Natural killer cell (primary cell): Measurements from ENCODE around the gene INTS1. TPM values are rescaled to one million over a fixed set of nuclear protein-coding genes. Genes with fewer than 3 reads are reported as not detected.
"Not testable (repeated sequence)": the region's sequence is repeated elsewhere in the genome, so short reads cannot be mapped to it uniquely, and the experiment has no call there.

Source experiments
- ATAC-seq, 3 donors: fragments of 150-1000 bp in 2 of 3; fragments of 200-7000 bp in 1 of 3; cut with Tn5 transposase; 1 replicate in 1 of 3; 2 replicates in 2 of 3; pipeline ENCODE4 v1.10.0; 2021; ENCODE audit warnings: mild to moderate bottlenecking in 2 of 3, moderate library complexity in 2 of 3
- DNase-seq, 2 donors: peaks; one replicate each; pipeline versions ENCODE4 v3.0.0 to v3.0.0-alpha.2; 2013 to 2021; ENCODE audit warnings: mixed read lengths in 1 of 2
- H3K27ac ChIP-seq: one replicate; pipeline ENCODE4 v1.5.1; 2013; ENCODE audit warnings: mild to moderate bottlenecking, low read length
- H3K27me3 ChIP-seq: one replicate; pipeline ENCODE4 v1.6.1; 2013; ENCODE audit warnings: low read length; ENCODE audit not compliant: control insufficient read depth, insufficient read depth
- H3K36me3 ChIP-seq: one replicate; pipeline ENCODE4 v1.6.1; 2013; ENCODE audit warnings: low read length; ENCODE audit not compliant: control insufficient read depth, insufficient read depth
- H3K4me1 ChIP-seq: one replicate; pipeline ENCODE4 v1.6.1; 2013; ENCODE audit warnings: low read length; ENCODE audit not compliant: control insufficient read depth, insufficient read depth
- H3K4me3 ChIP-seq: one replicate; pipeline ENCODE4 v1.5.1; 2013; ENCODE audit warnings: low read length
- H3K9me3 ChIP-seq: one replicate; pipeline ENCODE4 v1.6.1; 2013; ENCODE audit warnings: low read length; ENCODE audit not compliant: control insufficient read depth, insufficient read depth
- H3K27ac Mint-ChIP-seq, 2 donors: one replicate each; pipeline ENCODE4 v1.8.0; 2022; ENCODE audit warnings: mild to moderate bottlenecking in 2 of 2, mixed read lengths in 2 of 2, moderate library complexity in 1 of 2
- H3K27me3 Mint-ChIP-seq, 2 donors: one replicate each; pipeline ENCODE4 v1.8.0; 2022; ENCODE audit warnings: low read depth in 2 of 2, mixed read lengths in 2 of 2
- H3K36me3 Mint-ChIP-seq: one replicate; pipeline ENCODE4 v1.8.0; 2022; ENCODE audit warnings: mixed read lengths
- H3K4me1 Mint-ChIP-seq, 2 donors: one replicate each; pipeline ENCODE4 v1.8.0; 2022; ENCODE audit warnings: mixed read lengths in 2 of 2
- H3K4me3 Mint-ChIP-seq: one replicate; pipeline ENCODE4 v1.8.0; 2022; ENCODE audit warnings: mild to moderate bottlenecking, moderate library complexity, mixed read lengths
- H3K9me3 Mint-ChIP-seq, 2 donors: one replicate each; pipeline ENCODE4 v1.8.0; 2022; ENCODE audit warnings: mixed read lengths in 2 of 2
- CTCF ChIP-seq: fragments of 200-600 bp; IDR thresholded peaks from one replicate; pipeline ENCODE4 v1.8.0; 2022; ENCODE audit warnings: antibody characterized with exemption
- WGBS: methylation state at CpG from one replicate; pipeline ENCODE4 v1.1.7; 2013; ENCODE audit warnings: missing lambda C conversion rate; ENCODE audit not compliant: insufficient coverage; 5-methylcytosine and 5-hydroxymethylcytosine counted together
- intact Hi-C: fragments of 100-400 bp; cut with micrococcal nuclease; formaldehyde crosslinking; loops from one replicate; pipeline ENCODE4 v1.14.2; 2022
- total RNA-seq, 4 donors: library from RNA; stranded (reverse); fragments of 120-200 nt in 1 of 4; gene quantifications; one replicate each; pipeline versions ENCODE4 v1.2.3 to v1.2.4, GENCODE V29; 2013 to 2022

The INTS1 gene
- total RNA-seq, 3 donors from 2014 or later (not counting 1 experiment from before 2014, with no cell fraction given), result 92.7 to 115 (median 111) TPM

GRCh38 chr7:1520539-1521234 is 16.5 kb upstream of the INTS1 start:
- Histone ChIP-seq H3K4me1 (no peaks in the 10 kb centered on the region), H3K36me3 (no peaks in the 10 kb centered on the region), H3K27me3 (no peaks in the 10 kb centered on the region), H3K4me3 (no peak overlapping the region), H3K27ac (no peak overlapping the region), H3K9me3 (no peaks in the 10 kb centered on the region)
- TF ChIP-seq CTCF, result no peak
- 94% methylated on average over 27 of the region's 27 CpGs for WGBS
- H3K4me3 Mint-ChIP-seq, result no peak overlapping the region
- DNase-seq (no peak), ATAC-seq (no peak)
- intact Hi-C loops, result no loop called here
- no peak overlapping the region for H3K27ac Mint-ChIP-seq
- H3K9me3 Mint-ChIP-seq, result no peaks in the 10 kb centered on the region
- peaks cover 0 to 4% of the 10 kb centered on the region in 2 donors for H3K27me3 Mint-ChIP-seq
- no peaks in the 10 kb centered on the region for H3K4me1 Mint-ChIP-seq
- no peaks in the 10 kb centered on the region for H3K36me3 Mint-ChIP-seq

- H3K36me3 ChIP-seq, H3K9me3 ChIP-seq, H3K4me3 ChIP-seq, intact Hi-C loops, H3K4me1 ChIP-seq, H3K4me3 Mint-ChIP-seq, H3K36me3 Mint-ChIP-seq, H3K27me3 ChIP-seq, ATAC-seq, H3K4me1 Mint-ChIP-seq, H3K27ac ChIP-seq, H3K27me3 Mint-ChIP-seq, H3K27ac Mint-ChIP-seq, H3K9me3 Mint-ChIP-seq, DNase-seq: not testable (repeated sequence)
- 90% methylated on average over 12 of the region's 12 CpGs for WGBS
Measured at GRCh38 chr7:1519322-1519922, 15.2 kb upstream of the INTS1 start.

GRCh38 chr7:1516586-1517251 is 12.5 kb upstream of the INTS1 start:
- Histone ChIP-seq H3K4me3 (no peak overlapping the region), H3K9me3 (no peaks in the 10 kb centered on the region), H3K36me3 (no peaks in the 10 kb centered on the region), H3K27ac (no peak overlapping the region), H3K4me1 (peaks cover 20% of the 10 kb centered on the region), H3K27me3 (no peaks in the 10 kb centered on the region)
- Mint-ChIP-seq H3K4me3 (no peak overlapping the region), H3K36me3 (no peaks in the 10 kb centered on the region), H3K27ac (no peak overlapping the region), H3K27me3 (peaks cover 0 to 8% of the 10 kb centered on the region in 2 donors), H3K4me1 (no peaks in the 10 kb centered on the region), H3K9me3 (no peaks in the 10 kb centered on the region)
- intact Hi-C loops, result no loop called here
- WGBS, result 87% methylated on average over 18 of the region's 18 CpGs
- no peak for TF ChIP-seq CTCF
- ATAC-seq, result no peak
- no peak for DNase-seq

- H3K36me3 ChIP-seq, intact Hi-C loops, ATAC-seq, H3K4me3 Mint-ChIP-seq, H3K9me3 ChIP-seq, H3K27ac Mint-ChIP-seq, H3K36me3 Mint-ChIP-seq, DNase-seq, H3K4me3 ChIP-seq, H3K27me3 ChIP-seq, H3K4me1 Mint-ChIP-seq, H3K9me3 Mint-ChIP-seq, H3K27ac ChIP-seq: not testable (repeated sequence)
- H3K4me1 ChIP-seq, result peaks cover 30% of the 10 kb centered on the region
- 91% methylated on average over 17 of the region's 17 CpGs for WGBS
- H3K27me3 Mint-ChIP-seq, result peaks cover 0 to 16% of the 10 kb centered on the region in 2 donors
Measured at GRCh38 chr7:1515509-1515967, 11.3 kb upstream of the INTS1 start.
